NCI-H2196 treated with DMSO at 0.1 percent for 48 hours (cell line): ENCODE measurements around the gene GRXCR2.
"Not testable (repeated sequence)": the region's sequence is repeated elsewhere in the genome, so short reads cannot be mapped to it uniquely, and the experiment has no call there.

ENCODE experiments used
- DNase-seq: peaks from one replicate; lab custom pipeline; 2025; ENCODE audit not compliant: unreplicated experiment; lab: John Stamatoyannopoulos, UW

Gene GRXCR2

DNA sequence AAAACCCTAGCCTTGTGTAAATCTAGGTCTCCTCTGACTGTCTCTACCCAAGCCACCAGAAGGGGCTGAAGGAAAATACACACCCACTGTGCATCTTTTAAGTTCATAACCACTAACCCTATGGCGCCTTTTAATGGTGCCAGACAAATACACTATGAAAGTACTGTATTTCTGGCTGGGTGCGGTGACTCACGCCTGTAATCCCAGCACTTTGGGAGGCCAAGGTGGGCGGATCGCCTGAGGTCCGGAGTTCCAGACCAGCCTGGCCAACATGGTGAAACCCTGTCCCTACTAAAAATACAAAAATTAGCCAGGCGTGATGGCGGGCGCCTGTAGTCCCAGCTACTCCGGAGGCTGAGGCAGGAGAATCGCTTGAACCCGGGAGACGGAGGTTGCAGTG, 36.6 kb downstream of the GRXCR2 start:
- DNase-seq, result not testable (repeated sequence)

- DNase-seq, result no peak
Observed at GRCh38 chr5:145835848-145836239, 37.0 kb downstream of the GRXCR2 start.

- DNase-seq, result peak; percentile 75
Observed at GRCh38 chr5:145834917-145835847, 37.6 kb downstream of the GRXCR2 start, which contains the start of gene PRELID2. PRELID2 (minus strand) TSS chr5:145835342; CDS start chr5:145835251, 91 bp downstream.

- DNase-seq, result no peak
Observed at GRCh38 chr5:145834554-145834916, 38.3 kb downstream of the GRXCR2 start.

DNA sequence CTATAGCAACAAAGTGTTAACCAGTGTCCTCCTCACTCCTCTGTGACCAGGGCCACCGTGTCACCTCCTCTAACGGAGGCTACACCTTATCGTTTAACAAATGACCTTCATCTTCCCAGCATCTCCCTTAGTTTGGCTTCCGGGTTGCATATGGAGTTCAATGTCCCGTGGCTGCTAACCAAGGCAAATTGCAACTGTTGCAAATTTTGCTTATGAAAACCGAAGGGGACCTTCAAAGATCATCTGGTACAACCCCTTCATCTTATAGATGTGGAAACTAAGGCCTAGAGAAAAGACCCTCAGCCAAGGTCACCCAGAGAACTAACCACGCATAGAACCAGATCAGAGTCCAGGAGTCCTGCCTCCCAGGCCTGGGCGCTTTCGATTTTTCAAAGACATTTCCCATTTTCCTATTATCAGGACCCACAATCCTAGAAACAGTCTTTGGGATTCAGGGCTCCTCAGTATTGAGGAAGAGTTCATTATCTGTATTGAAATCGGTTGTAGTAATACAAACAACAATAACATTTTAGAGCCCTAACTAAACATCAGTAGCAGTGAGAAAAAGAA, 39.1 kb downstream of the GRXCR2 start:
- DNase-seq, result no peak

DNA sequence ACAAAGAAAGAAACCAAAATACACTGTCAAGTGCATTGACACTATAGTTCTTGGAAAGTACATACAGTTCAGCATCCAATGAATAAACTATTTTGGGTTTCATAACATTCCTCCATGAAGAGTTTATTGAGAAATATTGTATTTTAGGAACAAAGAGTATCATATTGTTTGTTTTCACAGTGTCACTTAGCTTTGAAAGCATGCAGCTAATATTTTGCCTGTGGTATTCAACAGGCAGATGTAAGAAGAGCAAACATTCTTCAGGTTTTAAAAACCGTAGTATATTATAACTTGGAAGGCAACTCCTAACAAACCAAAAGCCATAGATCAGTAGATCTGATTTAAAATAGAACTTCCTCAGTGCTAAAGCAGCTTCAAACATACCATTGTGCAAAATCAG, 42.2 kb downstream of the GRXCR2 start:
- DNase-seq, result no peak

DNA sequence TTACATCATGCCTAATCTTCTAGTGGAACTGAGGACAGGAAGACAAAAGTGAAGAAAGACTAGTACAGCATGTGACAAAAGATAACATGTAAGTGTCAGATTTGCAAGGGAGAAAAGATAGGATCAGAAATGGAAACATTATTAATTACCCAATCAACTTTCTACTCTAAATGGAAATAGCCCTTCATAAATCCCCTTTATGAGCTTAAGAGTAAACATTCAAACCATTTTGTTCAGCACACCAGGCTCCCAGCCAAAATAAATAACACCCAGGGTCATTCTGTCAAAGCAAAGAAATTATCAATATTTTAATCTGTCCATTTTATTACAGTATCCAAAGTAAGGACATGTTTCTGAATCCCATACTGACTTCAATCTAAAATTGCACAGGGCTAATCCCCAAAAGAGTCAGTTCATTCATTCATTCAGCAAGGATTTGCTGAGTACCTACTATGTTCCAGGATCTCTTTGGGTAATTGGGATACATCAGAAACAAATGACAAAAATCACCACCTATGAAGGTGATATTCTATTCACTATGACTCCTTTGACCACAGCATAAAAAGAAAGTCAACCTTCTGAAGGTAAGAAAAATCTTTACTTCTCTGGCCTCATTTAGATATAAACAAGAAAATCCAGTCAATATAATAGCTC, 43.0 kb downstream of the GRXCR2 start:
- DNase-seq, result no peak

GRCh38 chr5:145826895-145827674, 45.7 kb downstream of the GRXCR2 start:
- no peak for DNase-seq

GRCh38 chr5:145825751-145826180, 47.0 kb downstream of the GRXCR2 start:
- peak; percentile 35 for DNase-seq

GRCh38 chr5:145824040-145824439, 48.8 kb downstream of the GRXCR2 start:
- DNase-seq, result no peak

DNA sequence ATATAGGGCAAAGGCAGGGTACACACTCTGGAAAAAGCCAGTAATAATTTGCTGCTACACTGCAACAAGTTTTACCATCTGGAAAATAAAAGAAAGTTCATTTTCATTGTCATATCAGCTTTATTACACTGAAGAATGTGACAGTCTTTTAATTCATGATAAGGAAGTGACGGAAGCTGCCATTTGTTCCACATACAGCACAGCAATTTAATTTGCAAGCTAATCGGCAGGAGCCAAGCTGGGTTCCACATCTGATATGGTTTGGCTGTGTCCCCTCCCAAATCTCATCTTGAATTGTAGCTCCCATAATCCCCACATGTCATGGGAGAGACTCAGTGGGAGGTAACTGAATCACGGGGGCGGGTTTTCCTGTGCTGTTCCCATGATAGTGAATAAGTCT, 54.2 kb downstream of the GRXCR2 start:
- DNase-seq, result no peak

- DNase-seq, result no peak
Observed at GRCh38 chr5:145812877-145813276, 59.9 kb downstream of the GRXCR2 start.

DNA sequence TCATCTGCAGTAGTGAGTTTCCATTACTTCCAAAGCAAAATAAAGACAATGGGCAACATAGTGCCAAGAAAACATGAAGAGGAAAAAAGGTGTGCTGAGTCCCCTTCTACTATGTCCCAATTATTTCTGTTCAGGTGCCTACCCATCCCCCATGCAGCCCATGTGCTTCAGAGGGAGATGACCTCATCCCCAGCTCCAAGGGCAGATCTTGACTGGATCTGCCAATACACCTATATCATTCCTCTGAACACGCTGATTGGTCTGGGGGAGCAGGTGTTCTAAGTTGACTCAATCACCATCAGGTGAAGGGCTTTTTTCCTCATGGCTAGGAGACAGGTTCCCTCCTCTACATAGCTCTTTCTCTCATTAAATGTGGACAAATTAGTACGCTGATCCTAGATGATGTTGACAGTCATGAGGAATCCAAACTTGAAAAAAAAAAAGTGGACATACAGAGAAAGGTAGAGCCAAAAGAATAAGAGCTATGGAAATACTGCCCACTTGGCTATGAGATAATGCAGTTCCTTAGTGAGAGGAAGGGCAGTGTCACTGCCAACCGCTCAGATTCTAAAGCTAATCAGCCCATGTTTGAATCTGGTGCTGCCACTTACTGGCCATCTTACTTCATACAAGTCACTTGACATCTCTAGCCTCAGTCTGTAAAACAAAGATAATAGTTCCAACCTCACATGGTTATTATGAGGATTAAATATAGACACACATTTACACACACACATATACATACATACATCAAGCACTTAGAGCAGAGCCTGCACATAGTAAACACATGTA, 60.8 kb downstream of the GRXCR2 start:
- DNase-seq, result peak; percentile 57
